ENCODE measurements around the gene GPR158.

DNA sequence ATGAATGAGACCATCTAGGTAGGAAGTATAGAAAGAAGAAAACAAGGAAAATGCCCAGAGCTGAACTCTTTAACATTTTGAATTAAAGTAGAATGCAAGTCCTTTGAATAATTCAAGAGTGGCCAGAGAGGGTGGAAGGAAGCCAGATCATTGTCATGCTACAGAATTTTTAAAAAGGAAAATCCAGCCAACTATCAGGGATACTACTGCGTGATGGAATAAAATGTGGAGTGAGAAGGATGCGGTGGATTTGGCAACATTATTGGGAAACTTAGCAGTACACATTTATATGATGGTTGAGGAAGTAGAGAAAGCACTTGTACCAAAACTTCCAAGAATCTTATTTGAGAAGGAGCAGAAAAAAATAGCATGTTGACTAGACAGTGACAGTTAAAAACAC is 261.6 kb downstream of the GPR158 start:
- TF ChIP-seq, protein P1, sequence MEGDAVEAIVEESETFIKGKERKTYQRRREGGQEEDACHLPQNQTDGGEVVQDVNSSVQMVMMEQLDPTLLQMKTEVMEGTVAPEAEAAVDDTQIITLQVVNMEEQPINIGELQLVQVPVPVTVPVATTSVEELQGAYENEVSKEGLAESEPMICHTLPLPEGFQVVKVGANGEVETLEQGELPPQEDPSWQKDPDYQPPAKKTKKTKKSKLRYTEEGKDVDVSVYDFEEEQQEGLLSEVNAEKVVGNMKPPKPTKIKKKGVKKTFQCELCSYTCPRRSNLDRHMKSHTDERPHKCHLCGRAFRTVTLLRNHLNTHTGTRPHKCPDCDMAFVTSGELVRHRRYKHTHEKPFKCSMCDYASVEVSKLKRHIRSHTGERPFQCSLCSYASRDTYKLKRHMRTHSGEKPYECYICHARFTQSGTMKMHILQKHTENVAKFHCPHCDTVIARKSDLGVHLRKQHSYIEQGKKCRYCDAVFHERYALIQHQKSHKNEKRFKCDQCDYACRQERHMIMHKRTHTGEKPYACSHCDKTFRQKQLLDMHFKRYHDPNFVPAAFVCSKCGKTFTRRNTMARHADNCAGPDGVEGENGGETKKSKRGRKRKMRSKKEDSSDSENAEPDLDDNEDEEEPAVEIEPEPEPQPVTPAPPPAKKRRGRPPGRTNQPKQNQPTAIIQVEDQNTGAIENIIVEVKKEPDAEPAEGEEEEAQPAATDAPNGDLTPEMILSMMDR (IDR thresholded peaks at IDR 0.05; ENCODE audit: borderline replicate concordance, extremely low read depth, low read length, poor library complexity, severe bottlenecking), result no peak
- TF ChIP-seq EZH2 (IDR thresholded peaks at IDR 0.05; ENCODE audit: borderline replicate concordance, low read depth, low read length, severe bottlenecking), result no peak
